H1 (cell line): ENCODE measurements around the gene FADS6. TPM values are rescaled to one million over a fixed set of nuclear protein-coding genes. Genes with fewer than 3 reads are reported as not detected.

Experiments used
- FOSL1 ChIP-seq: IDR thresholded peaks from 2 replicates; pipeline ENCODE4 v1.6.1; 2011; ENCODE audit warnings: mild to moderate bottlenecking, low read depth, low read length, moderate library complexity; ENCODE audit not compliant: insufficient read depth
- polyA plus RNA-seq, 7 experiments: library from polyadenylated mRNA; depleted of rRNA in 3 of 7; stranded (reverse) in 5 of 7; unstranded in 2 of 7; fragments of >200 nt in 5 of 7; fragments of 200-250 nt in 2 of 7; gene quantifications; 1 replicate in 5 of 7; 2 replicates in 1 of 7; 4 replicates in 1 of 7; pipeline versions ENCODE4 v1.2.1 to v1.2.3, GENCODE V29; 2011 to 2013; ENCODE audit warnings: missing spikeins in 2 of 7, mixed read lengths in 2 of 7
- total RNA-seq: library from RNA; stranded (reverse); fragmentation: NEBNext Ultra II Directional; extraction: Animal tissue kit (Norgen Biotek cat#: 25700); gene quantifications from 2 replicates; pipeline ENCODE4 v1.2.1, GENCODE V29; 2021

The FADS6 gene
- total and polyA plus RNA-seq, 2 of the 8 experiments (the other 6 are each of a cell fraction or from before 2014, with no cell fraction given): 0.56 to 2.5 TPM

GRCh38 chr17:74838274-74838673 lies 55.2 kb downstream of the FADS6 start (continued):
- TF ChIP-seq FOSL1: no peak
- TF ChIP-seq, all 59 proteins: peak for 0
